HEK293T (cell line): ENCODE data around the gene HOXD9.

Source experiments
- CTCF ChIA-PET: fragments of 350-600 bp; formaldehyde crosslinking; extraction: SDS; loops from one replicate; lab custom pipeline; 2021; ENCODE audit warnings: antibody characterized with exemption, inconsistent platforms; lab: Yijun Ruan, JAX
- POLR2A ChIA-PET: fragments of 350-600 bp; formaldehyde crosslinking; extraction: SDS; loops from one replicate; lab custom pipeline; 2020; ENCODE audit warnings: antibody characterized with exemption, inconsistent platforms; lab: Yijun Ruan, JAX
- DNase-seq: peaks from one replicate; pipeline ENCODE4 v3.0.0; 2012; ENCODE audit warnings: mixed read lengths; ENCODE audit errors: extremely low spot score
- ARNT ChIP-seq: fragments of 450-650 bp; IDR thresholded peaks from 2 replicates; pipeline ENCODE4 v1.6.1; 2017; ENCODE audit warnings: mild to moderate bottlenecking
- BHLHE40 ChIP-seq: fragments of 450-650 bp; IDR thresholded peaks from 2 replicates; pipeline ENCODE4 v1.6.1; 2016; ENCODE audit warnings: mild to moderate bottlenecking, moderate library complexity, borderline replicate concordance
- CTBP1 ChIP-seq: fragments of 450-650 bp; IDR thresholded peaks from 2 replicates; pipeline ENCODE4 v1.6.1; 2016; ENCODE audit warnings: borderline replicate concordance
- ELF4 ChIP-seq: fragments of 450-650 bp; IDR thresholded peaks from 2 replicates; pipeline ENCODE4 v1.6.1; 2017; ENCODE audit warnings: antibody characterized with exemption
- FOXA1 ChIP-seq: fragments of 450-650 bp; IDR thresholded peaks from 2 replicates; pipeline ENCODE4 v1.6.1; 2016; ENCODE audit warnings: mild to moderate bottlenecking
- FOXK2 ChIP-seq: fragments of 450-650 bp; IDR thresholded peaks from 2 replicates; pipeline ENCODE4 v1.6.1; 2016; ENCODE audit warnings: mild to moderate bottlenecking
- FOXM1 ChIP-seq: fragments of 450-650 bp; IDR thresholded peaks from 2 replicates; pipeline ENCODE4 v1.6.1; 2017; ENCODE audit warnings: mild to moderate bottlenecking, borderline replicate concordance
- HDGF ChIP-seq: fragments of 450-650 bp; IDR thresholded peaks from 2 replicates; pipeline ENCODE4 v1.6.1; 2017; ENCODE audit warnings: antibody characterized with exemption, borderline replicate concordance
- L3MBTL2 ChIP-seq: fragments of 450-650 bp; conservative IDR thresholded peaks from 2 replicates; pipeline ENCODE4 v1.6.1; 2016; ENCODE audit warnings: mild to moderate bottlenecking
- LEF1 ChIP-seq: fragments of 450-650 bp; IDR thresholded peaks from 2 replicates; pipeline ENCODE4 v1.6.1; 2017; ENCODE audit warnings: mild to moderate bottlenecking, borderline replicate concordance
- NFRKB ChIP-seq: fragments of 450-650 bp; IDR thresholded peaks from 2 replicates; pipeline ENCODE4 v1.6.1; 2016; ENCODE audit warnings: mild to moderate bottlenecking, moderate library complexity
- SP1 ChIP-seq: fragments of 450-650 bp; IDR thresholded peaks from 2 replicates; pipeline ENCODE4 v1.6.1; 2017
- SUZ12 ChIP-seq: fragments of 450-650 bp; IDR thresholded peaks from 2 replicates; pipeline ENCODE4 v1.6.1; 2016; ENCODE audit warnings: mild to moderate bottlenecking
- TARDBP ChIP-seq: fragments of 450-650 bp; IDR thresholded peaks from 2 replicates; pipeline ENCODE4 v1.6.1; 2016
- ZNF384 ChIP-seq: fragments of 450-650 bp; IDR thresholded peaks from 2 replicates; pipeline ENCODE4 v1.6.1; 2016
- TF ChIP-seq, protein P1 (sequence below): fragments of 450-650 bp; IDR thresholded peaks from 2 replicates; pipeline ENCODE4 v1.6.1; 2016

Gene HOXD9

DNA sequence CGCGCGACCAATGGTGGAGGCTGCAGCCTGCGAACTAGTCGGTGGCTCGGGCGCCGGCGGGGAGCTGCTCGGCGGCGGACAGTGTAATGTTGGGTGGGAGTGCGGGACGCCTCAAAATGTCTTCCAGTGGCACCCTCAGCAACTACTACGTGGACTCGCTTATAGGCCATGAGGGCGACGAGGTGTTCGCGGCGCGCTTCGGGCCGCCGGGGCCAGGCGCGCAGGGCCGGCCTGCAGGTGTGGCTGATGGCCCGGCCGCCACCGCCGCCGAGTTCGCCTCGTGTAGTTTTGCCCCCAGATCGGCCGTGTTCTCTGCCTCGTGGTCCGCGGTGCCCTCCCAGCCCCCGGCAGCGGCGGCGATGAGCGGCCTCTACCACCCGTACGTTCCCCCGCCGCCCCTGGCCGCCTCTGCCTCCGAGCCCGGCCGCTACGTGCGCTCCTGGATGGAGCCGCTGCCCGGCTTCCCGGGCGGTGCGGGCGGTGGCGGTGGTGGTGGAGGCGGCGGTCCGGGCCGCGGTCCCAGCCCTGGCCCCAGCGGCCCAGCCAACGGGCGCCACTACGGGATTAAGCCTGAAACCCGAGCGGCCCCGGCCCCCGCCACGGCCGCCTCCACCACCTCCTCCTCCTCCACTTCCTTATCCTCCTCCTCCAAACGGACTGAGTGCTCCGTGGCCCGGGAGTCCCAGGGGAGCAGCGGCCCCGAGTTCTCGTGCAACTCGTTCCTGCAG lies at the start of gene HOXD9:
HOXD9 (plus strand) TSS at position 37 of the 728 bp plus-strand sequence; CDS start at position 87, 50 bp downstream.
- ChIA-PET CTCF (no interaction called here), POLR2A (interaction anchor here (1.3 kb wide), 1 partner anchor 18 kb away, joined by 4 read pairs; no protein-coding TSS in a partner anchor)
- TF ChIP-seq HDGF = no peak
- TF ChIP-seq FOXM1 = peak; percentile 12; the same call in 1 of the 2 replicates
- TF ChIP-seq NFRKB = no peak
- no peak for TF ChIP-seq LEF1
- no peak for DNase-seq

GRCh38 chr2:176072951-176073904 lies 49.3 kb upstream of the HOXD9 start:
- POLR2A ChIA-PET = no interaction called here
- TF ChIP-seq CTBP1 = no peak
- TF ChIP-seq NFRKB = no peak
- TF ChIP-seq, protein P1, sequence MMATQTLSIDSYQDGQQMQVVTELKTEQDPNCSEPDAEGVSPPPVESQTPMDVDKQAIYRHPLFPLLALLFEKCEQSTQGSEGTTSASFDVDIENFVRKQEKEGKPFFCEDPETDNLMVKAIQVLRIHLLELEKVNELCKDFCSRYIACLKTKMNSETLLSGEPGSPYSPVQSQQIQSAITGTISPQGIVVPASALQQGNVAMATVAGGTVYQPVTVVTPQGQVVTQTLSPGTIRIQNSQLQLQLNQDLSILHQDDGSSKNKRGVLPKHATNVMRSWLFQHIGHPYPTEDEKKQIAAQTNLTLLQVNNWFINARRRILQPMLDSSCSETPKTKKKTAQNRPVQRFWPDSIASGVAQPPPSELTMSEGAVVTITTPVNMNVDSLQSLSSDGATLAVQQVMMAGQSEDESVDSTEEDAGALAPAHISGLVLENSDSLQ = peak; percentile 48; the same call in 1 of the 2 replicates
- no peak for TF ChIP-seq SP1
- TF ChIP-seq ARNT = no peak
- TF ChIP-seq LEF1 = no peak
- TF ChIP-seq BHLHE40 = no peak
- no peak for DNase-seq
- CTCF ChIA-PET = no interaction called here

DNA sequence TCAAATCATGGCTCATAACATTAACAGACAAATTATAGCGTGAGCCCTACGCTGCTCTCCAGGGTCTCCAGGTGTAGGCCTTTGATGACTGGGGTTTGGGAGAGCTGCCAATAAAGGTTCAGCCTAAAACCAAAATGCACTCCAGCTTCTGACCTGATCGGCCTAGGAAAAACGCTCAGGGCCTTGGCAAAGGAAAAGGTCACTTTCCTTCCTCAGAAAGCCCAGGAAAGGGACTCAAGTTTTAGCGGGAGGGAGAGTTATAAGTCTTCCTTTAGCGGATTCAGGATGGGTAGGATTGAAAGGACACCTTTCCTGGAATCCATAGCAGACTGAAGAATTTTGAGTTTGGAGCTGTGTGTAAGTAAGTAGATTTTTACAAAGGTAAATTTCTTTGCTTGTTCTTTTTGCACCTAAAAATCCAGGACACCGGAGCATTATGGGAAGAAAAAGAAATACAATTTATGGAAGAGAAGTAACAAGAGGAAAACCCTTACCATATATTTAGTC lies 47.5 kb upstream of the HOXD9 start:
- POLR2A ChIA-PET = no interaction called here
- CTCF ChIA-PET = no interaction called here
- DNase-seq = no peak
- TF ChIP-seq TARDBP (no peak), HDGF (no peak), SP1 (no peak), FOXA1 (no peak), SUZ12 (no peak), ZNF384 (no peak), LEF1 (no peak), L3MBTL2 (no peak)
- TF ChIP-seq, protein P1 = no peak

GRCh38 chr2:176075481-176075880 lies 47.0 kb upstream of the HOXD9 start:
- CTCF ChIA-PET = no interaction called here

GRCh38 chr2:176076063-176076462 lies 46.5 kb upstream of the HOXD9 start:
- no peak for DNase-seq
- ChIA-PET CTCF (no interaction called here), POLR2A (no interaction called here)
- TF ChIP-seq ARNT (no peak), BHLHE40 (no peak), FOXM1 (no peak), SUZ12 (no peak), ZNF384 (no peak), NFRKB (no peak), TARDBP (no peak), L3MBTL2 (no peak), HDGF (no peak), CTBP1 (no peak), LEF1 (no peak), FOXA1 (no peak), SP1 (no peak), FOXK2 (no peak), ELF4 (no peak)
- TF ChIP-seq, protein P1 = no peak

More at GRCh38 chr2:176075481-176075880, 47.0 kb upstream of the HOXD9 start:
- no peak for TF ChIP-seq SP1
- no peak for TF ChIP-seq ARNT
- no peak for TF ChIP-seq FOXA1
- TF ChIP-seq HDGF = no peak
- no peak for TF ChIP-seq TARDBP
- TF ChIP-seq, protein P1 = no peak
- POLR2A ChIA-PET = no interaction called here
- DNase-seq = no peak
